DMS53 treated with DMSO at 0.1 percent for 48 hours (cell line): ENCODE results near the gene SLC26A1.

Experiments used
- DNase-seq: peaks from one replicate; lab custom pipeline; 2025; ENCODE audit not compliant: unreplicated experiment; lab: John Stamatoyannopoulos, UW

SLC26A1 gene, protein sequence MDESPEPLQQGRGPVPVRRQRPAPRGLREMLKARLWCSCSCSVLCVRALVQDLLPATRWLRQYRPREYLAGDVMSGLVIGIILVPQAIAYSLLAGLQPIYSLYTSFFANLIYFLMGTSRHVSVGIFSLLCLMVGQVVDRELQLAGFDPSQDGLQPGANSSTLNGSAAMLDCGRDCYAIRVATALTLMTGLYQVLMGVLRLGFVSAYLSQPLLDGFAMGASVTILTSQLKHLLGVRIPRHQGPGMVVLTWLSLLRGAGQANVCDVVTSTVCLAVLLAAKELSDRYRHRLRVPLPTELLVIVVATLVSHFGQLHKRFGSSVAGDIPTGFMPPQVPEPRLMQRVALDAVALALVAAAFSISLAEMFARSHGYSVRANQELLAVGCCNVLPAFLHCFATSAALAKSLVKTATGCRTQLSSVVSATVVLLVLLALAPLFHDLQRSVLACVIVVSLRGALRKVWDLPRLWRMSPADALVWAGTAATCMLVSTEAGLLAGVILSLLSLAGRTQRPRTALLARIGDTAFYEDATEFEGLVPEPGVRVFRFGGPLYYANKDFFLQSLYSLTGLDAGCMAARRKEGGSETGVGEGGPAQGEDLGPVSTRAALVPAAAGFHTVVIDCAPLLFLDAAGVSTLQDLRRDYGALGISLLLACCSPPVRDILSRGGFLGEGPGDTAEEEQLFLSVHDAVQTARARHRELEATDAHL

DNA sequence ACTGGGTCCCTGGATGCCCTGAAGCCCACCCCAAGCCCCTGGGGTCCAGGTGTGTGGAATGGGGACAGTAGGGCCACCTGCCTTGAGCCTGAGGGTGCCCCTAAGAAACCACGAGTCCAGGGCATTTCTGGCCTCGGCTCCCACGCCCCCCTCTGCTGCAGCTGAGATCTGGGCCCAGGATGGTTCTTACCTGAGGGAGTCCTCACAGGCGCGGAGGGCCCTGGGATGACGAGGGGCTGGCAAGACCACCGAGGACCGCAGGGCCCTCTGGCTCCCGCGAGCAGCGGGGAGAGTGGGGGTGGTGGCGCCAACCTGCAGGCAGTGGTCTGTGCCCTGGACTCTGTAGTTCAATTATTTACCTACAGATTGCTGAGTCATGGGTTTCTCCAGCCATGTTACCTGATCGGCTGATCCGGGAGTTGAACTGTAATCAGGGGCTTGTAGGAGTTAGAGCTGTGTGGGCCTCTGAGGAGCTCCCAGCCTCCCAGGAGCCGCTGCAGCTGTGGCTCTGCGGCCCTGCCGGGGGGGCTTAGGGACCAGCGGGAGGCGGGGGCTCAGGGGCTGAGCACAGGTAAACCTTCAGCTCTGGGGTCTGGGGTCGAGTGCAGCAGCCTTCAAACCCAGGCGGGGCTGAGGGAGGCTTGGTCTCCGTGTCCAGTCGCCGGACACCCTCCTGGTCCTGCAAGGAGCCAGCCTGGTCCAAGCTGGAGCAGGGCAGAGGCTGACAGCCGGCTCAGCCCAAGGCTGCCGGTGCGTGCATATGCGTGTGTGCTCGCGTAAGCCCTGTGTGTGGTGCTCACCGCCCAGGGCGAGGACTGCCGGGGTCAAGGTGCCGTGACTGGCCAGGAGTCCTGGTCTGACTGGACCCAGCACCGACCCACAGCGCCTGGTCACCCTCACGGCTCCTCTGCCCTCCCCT, at the start of gene SLC26A1:
SLC26A1 (minus strand) TSS at position 294 of the 919 bp plus-strand sequence. CDS start 1,701 bp downstream, outside the sequence.
- peak; percentile 91 for DNase-seq

DNA sequence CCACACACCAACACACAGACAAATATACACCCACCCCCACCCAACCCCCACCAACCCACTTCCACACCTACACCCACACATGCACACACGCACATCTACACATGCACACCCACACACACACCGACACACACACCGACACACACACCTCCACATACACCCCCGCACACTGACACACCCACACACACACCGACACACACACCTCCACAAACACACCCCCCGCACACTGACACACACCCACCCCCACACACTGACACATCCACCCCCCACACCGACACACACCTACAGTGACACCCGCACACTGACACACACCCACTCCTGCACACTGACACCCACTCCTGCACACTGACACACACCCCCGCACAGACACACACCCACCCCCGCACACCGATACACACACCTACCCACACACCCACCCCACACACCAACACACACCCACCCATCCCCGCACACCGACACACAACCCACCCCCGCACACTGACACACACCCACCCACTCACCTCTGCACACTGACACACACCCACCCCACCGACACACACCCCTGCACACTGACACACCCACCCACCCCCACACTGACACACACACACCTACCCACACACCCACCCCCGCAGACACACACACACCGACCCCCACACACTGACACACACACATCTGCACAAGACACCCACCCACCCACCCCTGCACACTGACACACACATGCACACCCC, 49.3 kb upstream of the SLC26A1 start:
- DNase-seq: no peak

DNA sequence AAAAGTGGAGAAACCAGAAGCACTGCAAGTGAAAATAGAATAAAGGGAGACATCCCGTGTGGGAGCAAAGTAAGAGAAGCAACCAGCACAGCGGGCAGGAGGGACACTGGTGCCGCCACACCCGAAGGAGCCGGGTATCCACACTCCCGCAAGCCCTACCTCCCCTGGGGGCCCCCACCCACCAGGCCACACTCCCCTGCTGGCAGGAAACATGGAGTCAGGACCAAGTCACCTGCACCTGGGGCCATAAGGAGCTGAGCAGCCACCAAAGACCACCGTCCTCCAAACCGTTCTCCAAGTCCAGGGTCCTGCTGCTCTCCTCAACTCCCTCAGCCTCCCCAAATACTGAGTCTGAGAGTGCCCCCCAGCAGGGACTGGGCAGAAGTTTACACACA, 48.7 kb upstream of the SLC26A1 start:
- DNase-seq: no peak

DNA sequence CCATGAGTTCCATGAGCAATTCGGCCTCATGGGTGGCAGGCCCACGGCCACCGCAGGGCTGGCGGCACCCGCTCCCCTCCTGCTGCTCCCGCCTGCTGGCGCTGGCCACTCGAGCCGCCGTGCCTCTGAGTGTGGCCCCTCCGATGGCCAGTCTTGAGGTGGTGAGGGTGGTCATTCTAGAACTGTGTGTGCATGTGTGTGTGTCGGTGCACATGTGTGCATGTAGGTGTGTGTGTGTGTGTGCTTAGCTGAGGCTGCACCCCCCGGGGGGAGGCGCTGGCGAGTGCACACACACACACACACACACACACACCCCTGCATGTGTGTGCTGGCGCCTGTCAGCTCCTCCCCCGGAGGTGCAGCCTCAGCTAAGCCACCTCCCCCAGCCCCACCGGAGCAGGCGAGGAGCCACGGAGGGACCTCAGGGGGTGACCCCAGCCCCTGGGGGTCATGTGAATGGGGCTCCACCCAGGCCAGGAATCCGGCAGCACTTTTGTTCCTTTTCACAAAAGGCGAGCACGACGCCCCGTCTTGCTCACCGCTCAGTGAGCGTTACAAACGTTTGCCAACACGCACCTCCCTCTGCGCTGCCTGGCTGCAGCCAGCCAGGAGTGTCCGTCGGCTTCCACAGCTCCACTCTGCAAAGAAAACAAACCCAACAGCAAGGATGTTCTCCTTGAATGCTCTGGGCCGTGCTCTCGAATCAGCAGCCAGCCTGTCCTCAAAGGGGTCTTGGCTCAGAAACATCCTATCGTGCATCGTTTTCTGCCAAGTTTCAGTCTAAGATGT, 48.1 kb upstream of the SLC26A1 start:
- DNase-seq: peak; percentile 32

DNA sequence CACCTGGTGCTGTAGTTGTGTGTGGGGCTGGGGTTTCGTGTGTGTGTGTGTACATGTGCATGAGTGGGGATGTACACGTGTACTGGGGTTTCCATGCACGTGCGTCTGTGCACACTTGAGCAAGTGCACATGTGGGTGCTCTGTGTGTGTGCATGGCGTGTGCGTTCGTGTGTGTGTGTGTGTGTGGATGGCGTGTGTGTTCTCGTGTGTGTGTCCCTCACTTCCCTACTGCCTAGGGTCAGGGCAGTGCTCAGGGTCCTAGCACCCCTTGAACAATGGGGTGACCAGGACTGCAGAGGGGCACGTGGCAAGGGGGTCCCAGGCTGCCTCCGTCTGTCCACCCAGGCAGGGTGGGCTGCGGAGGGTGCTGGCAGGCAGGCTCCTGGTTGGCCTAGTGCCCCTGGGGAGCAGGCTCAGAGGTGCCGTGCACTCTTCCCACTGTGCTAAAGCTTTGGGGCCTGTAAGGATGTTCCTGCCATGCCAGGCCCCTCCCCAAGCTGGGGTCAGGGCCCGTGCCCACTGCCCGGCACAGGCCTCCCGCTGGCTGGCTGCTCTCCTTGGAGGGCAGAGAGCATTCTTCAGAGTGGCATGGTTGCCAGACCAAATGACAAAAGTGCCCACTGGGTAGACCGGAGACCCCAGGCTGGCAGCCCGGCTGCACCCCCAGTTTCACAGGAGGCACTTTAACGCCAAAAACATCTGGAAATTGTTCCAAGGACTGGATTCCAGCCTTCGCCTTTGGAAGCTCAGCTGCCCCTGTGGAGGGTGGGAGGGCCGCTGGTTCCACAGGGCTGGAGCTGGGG, 47.3 kb upstream of the SLC26A1 start:
- no peak for DNase-seq

DNA sequence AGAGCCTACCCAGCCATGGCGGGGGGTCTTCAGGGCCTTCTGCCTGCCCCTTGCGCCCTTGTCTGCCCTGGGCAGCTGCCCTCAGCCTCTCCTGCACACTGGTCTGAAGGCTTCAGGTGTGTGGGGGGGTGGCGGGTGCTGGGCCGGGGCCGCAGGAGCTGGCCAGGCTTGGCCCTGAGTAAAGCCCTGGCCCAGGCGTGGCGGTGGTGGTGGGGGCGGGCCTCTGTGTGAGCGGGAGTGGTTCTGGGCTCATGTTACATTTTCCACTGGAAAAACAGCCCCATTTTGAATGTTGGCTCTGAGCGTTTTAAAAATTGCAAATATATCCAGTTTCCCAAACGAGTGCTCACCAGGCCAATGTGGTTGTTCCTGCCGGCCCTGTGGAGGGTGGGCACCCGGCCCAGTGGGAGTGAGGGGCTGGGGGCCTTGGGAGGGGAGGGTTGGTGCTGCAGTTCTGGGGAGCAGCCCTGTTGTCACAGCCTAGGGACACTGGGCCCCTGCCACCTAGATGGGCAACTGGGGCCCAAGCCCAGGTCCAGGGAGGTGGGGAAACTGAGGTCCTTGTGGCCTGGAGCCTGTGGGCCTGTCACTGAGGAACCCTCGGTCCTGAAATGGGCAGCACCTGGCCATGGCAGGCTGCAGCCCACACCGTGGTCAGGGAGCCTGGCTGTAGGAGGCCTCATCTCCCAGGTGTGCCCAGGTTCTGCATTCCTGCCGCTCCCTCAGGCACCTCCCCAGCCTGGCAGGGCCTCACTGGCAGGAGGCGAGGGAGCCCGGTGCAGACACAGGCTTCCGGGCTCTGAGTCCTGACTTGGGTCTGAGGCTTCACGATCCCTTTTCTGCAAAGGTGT, 46.5 kb upstream of the SLC26A1 start:
- no peak for DNase-seq

DNA sequence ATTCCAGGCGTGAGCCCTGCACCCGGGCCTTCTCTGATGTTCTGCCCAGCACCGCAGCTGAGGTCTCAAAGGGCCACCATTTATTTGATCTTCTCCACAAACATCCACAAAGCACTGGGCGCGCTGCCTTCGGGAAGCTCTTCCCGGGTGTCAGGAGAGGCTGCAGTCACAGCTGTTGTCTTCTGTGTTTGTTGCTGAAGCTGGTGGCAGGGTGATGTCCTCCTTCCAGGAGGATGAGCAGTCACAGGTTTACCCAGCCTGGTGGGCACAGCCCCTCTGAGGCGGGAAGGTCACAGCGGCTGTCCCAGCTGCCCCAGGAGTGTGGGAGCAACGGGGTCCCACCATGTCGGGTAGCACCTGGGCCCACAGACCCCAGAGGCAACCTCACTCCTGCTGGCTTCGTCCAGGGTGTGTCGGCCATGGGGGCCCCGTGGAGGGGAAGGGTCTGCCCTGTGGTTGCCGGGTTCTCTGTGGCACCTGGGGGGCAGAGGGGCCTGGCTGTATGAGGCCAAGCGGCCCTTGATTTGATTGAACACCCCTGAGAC, 45.8 kb upstream of the SLC26A1 start:
- no peak for DNase-seq

DNA sequence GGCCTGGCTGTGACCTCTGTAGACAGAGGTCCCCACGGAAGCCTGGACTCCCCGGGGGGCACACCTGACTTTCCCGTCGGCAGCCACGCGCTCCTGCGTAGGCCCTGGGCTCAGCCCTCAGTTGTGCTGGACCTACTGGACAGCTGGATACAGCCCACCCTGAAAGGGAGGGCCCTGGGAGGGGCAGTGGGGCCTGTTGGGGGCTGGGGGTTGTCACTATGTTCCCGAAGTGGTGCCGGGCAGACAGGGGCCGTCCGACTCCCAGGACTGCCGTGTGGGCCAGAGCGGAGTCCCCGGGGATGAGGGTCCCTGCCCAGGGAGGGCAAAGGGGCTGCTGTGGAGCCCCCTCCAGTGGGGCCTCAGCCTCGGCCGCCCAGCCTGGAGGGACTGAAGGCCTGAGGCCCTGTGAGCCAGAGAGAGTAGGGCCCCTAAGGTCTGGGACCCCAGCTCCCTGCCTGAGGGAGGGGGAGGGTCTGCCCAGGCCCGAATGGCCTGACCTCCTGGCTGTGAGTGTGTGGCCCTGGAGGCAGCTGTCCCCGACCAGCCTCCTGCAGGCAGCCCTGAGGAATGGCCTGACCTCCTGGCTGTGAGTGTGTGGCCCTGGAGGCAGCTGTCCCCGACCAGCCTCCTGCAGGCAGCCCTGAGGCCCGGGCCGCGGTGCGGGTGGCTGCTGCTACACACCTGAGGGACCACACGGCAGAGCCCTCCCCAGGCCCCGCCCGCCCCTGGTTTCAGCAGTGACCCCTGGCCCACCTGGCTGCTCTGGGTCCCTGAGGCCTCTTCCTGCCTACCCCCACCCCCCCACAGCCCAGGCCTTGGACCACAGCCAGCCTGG, 44.0 kb upstream of the SLC26A1 start:
- no peak for DNase-seq

DNA sequence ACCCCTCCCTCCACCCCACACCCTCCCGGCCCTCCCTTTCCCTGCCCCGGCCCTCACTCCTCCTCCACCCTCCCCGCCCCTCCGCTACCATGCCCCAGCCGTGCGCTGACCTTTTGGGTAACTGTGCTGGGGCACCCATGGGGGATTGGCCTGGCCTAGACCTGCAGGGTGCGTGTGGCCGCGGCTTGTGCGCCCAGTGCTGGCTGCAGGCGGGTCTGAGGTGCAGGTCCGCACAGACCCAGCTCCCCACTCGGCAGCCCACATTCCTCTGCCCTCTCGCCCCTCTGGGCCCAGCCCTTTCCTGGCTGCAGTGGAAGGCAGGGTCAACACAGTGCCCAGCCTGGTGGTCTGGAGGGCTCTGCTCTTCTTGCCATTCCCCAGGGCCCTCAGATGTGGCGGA, 42.9 kb upstream of the SLC26A1 start:
- DNase-seq: no peak

DNA sequence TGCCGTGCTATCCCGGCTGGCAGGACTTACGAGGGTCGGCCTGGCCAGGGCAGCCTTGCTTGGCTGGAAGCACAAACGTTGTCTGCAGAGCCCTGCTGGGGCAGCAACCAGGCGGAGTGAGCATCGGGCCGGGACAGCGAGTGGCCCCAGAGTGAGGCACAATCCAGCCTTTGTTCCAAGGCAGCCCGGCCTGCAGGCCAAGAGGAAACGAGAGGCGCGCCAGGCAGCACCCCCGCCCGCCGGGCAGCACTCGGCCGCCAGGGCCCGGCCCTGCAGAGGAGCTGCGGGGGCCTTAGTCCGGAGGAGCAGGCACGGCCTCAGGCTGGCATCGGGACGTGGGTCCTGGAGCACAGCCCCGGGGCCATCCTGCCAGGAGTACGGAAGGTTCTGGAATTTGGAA, 42.3 kb upstream of the SLC26A1 start:
- no peak for DNase-seq

DNA sequence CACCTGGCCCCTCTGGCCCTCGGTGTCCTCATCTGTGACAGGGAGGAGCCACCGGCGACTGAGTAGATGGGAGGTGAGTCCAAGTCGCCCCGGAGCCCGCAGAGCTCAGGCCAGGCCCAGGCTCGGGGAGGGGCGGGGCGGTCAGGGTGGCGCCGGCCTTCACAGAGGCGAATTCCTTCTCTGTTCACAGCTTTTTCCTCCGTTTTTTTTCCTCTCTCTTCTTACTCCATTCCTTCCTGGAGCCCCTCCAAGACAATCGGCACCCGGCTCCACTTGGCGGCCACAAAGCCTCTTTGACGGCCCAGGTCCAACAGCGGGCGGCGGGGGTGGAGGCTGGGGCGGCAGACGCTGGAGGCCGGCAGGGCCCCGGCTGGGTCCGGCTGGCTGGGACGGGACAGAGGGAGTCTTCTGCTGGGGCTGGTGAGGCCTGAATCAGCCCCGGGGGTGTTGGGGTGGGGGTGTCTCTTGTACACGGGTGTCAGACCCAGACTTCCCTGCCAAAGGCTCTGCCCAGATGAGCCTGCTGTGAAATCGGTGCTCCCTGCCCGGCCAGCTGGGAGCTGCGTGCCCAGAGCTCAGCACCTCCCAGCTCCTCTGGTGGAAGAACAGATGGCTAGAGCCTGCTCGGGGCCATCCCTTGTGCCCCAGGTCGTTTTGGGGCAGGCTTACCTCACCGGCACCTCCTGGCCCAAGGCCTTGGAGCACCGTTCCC, 40.8 kb upstream of the SLC26A1 start:
- no peak for DNase-seq

DNA sequence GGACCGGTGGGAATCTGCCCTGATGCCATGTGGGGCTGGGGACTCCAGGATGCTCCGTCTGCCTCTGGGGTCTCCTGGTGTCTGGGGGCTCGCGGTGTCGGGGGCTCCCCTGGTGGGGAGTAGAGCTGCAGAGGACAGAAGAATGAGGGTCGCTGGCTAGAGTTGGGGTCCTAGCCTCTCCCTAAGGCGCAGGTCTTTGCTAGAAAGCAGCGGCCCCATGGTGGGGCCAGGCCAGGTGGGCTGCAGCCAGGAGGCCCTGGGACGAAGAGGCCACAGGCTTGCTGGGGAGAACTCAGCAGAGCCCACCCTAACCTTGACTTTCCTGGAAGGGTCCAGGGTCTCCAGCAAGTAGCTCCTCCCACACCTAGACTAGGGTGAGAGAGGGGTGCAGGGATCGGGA, 39.7 kb upstream of the SLC26A1 start:
- DNase-seq: no peak

DNA sequence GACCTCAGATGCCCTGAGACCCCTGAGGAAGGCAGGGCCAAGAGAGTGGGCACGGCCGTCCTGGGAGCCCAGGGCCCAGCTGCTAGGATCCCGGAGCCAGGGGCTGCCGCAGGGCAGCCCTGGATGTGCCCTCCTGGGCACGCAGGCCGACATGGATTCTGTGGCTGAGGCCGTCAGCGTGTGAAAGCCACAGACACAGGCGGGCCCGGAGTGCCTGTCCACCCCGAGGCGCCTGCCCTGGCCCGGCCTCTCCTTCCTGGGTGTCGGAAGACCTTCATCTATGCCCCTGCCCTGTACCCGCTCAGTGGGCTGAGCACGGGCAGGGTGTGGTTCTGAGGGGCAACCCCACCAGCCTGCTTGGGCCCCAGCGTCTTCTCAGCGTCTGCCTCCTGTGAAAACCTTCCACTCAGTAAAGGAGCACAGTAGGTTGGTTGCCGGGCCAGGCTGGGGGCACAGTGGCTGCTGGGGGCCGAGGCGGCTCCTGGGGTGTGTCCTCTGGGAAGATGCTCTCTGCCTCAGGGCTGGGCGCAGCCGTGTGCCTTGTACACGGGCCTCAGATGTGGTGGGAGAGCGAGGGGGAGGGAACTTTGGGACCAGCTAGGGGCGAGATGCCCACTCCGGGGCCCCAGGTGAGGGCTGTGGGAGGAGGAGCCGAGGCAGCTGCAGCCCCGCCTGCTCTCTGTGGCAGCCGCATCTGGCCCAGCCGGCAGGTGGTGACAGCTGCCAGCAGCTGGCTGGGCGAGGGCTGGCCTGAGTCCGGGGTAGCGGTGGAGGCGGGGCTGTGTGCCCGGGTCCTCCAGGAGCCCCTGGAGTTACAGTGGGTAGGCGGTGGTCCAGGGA, 39.0 kb upstream of the SLC26A1 start:
- peak; percentile 59 for DNase-seq

DNA sequence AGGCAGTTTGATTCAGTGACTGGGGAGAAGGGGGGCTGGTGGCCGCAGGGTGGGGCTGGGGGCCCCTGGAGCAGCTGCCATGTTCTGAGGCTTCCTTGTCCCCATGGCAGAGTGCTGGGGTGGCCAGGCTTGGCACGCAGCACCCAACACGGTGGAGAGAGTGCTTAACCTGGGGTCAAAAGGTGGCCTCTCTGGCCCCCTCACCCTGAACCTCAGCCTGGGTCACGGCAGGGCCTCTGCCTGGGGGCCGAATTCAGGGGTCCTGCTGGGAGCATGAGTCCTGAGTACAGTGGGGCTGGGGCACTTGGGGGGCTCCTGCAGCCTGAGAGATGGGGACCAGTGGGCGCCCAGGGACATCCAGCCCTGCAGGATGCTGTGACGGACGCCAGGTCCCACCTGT, 38.1 kb upstream of the SLC26A1 start:
- no peak for DNase-seq

DNA sequence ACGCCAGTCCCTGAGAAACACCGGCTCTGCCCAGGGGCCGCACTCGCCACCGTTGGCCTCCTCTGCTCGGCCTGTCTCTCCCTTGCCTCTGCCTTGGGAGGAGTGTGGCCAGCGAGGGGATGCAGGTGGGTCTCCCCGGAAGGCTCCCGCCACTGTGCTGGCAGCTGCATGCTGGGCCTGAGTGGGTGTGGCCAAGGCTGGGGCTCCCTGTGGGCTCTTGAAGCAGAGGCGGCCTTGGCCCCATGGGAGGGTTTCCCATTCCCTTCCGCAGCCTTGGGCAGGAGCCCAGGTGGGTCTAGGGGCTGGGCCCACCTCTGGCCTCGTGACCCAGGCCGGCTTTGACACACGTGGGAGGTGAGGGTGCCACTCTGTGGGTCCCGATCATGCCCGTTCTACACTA, 37.4 kb upstream of the SLC26A1 start:
- DNase-seq: peak; percentile 57

DNA sequence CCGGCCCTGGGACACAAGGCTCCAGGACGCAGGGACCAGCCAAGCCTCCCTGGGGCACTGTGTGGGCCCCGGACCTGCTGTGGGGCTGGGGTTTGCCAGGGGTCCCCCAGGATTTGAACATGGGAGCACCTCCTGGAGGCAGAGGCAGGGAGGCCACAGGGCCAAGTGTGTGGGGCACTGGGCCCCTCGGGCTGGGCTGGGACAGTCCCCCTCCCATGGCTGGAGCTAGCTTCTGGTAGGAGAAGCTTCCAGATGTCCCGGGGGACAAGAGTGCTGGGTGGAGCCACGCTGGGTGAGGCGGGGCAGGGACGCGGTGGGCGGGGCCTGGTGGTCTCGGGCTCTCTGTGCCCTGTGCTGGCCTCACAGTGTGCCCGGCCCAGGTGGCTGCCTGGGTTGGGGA, 36.8 kb upstream of the SLC26A1 start:
- no peak for DNase-seq
